Ramos (cell line): ENCODE measurements around the gene CALHM1.

Experiments
- in situ Hi-C: fragments of 300-500 bp; cut with MboI; formaldehyde crosslinking; loops from one replicate; pipeline ENCODE4 v1.14.3; 2022; ENCODE audit warnings: low sequenced_read_pairs; ENCODE audit not compliant: unreplicated experiment

The CALHM1 gene

DNA sequence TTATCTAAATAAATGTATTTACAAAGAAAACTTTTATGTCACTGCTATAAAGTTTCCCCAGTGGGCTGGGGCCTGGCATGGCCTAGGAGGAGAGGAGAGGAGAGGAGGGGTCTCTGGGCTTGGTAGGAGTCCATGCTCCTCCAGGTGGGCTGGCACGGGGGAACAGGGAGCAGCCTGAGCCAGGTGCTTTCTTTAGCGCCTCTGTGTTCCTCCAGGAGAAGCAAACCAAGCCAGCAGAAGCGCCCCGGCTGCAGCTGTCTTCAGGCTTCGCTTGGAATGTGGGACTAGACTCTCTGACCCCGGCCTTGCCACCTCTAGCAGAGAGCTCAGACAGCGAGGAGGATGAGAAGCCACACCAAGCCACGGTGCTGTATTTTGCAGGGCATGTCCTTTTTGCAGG lies 17.1 kb downstream of the CALHM1 start:
- in situ Hi-C loops: no loop called here

DNA sequence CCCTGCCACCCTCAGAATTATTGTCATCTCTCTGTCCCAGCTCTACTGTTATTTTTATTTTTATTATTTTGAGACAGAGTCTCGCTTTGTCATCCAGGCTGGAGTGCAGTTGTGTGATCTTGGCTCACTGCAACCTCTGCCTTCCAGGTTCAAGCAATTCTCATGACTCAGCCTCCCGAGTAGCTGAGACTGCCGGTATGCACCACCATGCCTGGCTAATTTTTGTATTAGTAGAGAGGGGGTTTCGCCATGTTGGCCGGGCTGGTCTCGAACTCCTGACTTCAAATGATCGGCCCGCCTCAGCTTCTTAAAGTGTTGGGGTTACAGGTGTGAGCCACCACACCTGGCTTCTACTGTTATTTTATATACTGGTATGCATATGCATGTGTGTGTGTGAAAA lies 17.5 kb downstream of the CALHM1 start:
- in situ Hi-C loops: no loop called here

DNA sequence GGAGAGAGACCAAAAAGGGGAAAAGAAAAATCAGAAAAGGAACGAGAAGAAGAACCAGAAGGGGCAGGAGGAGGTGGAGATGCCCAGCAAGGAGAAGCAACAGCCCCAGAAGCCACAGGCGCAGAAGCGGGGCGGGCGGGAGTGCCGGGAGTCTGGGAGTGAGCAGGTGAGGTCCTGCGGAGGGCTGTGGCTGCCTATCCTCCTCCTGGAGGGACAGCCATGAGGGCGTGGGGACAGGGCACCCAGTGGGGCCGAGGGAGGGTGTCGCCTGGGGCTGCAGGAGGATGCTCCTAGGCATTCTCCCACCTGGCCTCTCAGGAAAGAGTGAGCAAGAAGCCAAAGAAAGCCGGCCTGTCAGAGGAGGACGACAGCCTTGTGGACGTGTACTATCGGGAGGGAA lies 18.3 kb downstream of the CALHM1 start:
- in situ Hi-C loops: no loop called here

DNA sequence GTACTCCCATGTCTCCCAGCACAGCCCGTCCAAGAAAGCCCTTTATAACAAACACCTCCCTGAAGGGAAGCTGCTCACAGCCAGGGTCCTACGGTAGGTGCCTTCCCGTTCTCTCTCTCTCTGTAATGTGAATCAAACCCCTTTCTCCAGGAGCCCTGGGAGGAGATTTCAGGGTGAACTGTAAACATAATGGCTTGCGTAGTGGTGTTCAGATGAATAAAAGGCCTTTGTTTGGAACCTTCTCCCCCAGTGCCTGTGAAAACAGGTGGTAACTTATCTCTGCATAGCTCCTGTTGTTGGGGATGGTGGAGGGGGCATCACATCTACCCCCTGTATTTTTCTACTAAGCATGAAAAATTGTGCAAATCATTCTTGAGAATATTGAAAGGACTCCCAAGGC lies 18.9 kb downstream of the CALHM1 start:
- in situ Hi-C loops: no loop called here

DNA sequence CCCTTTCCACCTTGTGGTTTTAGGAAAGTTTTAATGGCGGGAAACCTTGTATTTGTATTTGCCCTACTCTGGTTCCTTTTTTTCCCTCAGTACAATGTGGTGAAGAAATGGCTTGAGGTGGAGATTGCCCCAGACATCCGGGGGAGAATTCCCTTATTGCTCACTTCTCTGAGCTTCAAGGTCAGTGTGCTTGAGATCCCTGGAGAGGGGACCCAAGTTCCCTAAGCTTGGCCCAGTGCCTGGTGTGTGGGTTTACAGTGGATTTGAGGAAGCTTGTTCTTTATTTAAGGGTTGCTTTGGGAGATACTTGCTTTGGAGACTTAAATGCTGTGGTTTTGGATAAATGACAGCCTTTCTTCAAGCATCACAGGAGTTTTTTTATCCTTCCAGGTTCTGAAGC lies 24.8 kb downstream of the CALHM1 start:
- in situ Hi-C loops: no loop called here

DNA sequence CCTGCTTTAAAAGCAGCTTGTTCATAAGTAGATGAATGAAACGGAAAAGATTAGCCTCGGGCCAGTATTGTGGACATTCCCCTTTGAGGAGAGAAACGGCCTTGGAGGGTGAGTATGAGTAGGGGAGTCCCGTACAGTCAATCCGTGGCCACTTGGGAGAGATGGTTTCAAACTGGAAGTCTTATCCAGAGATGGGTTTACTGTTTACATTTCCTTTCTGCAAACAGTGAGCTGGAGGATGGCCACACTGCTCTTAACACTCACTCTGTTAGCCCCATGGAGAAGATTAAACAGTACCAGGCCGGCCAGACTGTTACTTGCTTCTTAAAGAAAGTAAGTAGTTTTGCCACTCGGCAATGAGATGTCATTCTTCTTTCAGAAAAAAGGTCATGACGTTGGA lies 26.8 kb downstream of the CALHM1 start:
- in situ Hi-C loops: no loop called here

DNA sequence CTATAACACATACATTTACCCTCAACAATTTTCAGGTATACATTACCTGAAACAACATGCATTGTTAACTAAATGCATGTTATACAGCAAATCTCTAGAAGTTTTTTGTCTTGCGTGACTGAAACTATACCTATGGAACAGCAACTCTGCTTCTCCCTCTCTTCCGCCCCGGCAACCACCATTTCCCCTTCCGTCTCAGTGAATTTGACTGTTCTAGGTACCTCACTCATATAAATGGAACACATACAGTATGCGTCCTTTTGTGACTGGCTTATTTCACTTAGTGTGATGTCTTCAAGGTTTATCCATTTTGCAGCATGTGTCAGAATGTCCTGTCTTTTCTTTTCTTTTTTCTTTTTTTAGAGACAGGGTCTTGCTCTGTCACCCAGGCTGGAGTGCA lies 29.1 kb downstream of the CALHM1 start:
- in situ Hi-C loops: no loop called here

DNA sequence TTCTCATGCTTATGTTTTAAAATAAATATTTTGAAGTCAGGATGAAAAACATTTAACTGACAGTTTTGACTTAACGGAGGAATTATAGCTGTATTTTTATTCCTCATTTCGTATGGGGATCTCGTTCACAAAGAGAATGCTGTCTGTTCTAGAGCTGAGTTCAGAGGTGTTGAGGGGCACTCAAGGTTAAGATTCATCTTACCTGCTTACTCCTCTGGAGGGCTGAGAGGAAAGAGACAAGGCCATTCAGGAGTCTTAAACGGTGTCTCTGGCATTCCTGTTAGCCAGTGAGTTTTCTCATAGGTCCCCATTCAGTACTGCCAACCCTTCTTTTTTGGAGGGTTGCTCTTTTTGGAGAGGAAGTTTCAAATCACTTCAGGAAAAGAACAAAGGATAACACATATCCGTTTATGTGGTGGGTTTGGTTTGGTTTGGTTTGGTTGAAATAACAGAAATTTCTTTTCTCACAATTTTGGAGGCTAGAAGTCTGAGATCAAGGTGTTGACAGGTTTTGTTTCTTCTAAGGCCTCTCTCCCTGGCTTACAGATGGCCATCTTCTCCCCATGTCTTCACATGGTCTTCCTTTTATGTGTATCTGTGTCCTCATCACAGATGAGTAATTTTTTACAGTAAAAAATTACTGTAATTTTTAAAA lies 29.6 kb downstream of the CALHM1 start:
- in situ Hi-C loops: no loop called here

- in situ Hi-C loops: no loop called here
Observed at GRCh38 chr10:103427866-103428265, 30.8 kb downstream of the CALHM1 start.

DNA sequence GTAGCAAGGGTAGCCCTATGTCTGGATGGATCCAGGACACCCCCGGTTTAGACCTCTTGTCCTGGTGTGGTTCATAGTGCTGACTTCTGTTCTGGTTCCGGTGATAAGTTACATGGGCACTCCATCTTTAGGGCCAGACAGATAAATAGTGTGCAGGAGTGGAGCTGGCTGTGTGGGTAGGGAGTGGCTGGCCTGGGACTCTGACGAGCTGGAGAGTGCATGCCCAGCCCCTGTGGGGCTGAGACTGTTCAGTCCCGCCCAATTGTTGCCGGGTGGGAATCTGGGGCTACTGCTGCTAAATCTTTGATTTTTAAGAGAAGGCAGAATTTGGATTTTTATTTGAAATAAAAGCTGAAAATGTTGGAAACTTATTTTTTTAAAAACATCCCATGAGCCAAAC lies 35.0 kb downstream of the CALHM1 start:
- in situ Hi-C loops: no loop called here

DNA sequence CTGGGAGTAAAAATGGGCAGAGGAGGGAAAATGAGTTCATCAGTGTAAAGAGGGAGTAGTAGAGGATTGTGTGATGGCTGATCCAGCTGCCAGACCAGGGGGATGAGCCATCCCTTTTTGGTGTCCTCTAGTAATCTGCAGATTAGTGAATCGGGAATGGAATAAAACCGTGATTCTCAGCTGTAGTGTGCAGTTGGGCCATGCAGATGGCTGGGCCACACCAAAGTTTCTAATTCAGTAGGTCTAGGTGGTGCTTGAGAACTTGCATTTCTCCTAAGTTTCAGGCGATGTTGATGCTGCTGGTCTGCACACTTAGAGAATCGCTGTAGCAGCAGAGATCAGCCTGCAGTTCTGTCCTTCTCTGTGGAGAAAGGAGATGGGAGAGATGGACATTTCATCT lies 39.6 kb downstream of the CALHM1 start:
- in situ Hi-C loops: loop anchor here (5.0 kb wide), 1 partner anchor 58 kb away; the partner anchor contains the start of gene CALHM3

DNA sequence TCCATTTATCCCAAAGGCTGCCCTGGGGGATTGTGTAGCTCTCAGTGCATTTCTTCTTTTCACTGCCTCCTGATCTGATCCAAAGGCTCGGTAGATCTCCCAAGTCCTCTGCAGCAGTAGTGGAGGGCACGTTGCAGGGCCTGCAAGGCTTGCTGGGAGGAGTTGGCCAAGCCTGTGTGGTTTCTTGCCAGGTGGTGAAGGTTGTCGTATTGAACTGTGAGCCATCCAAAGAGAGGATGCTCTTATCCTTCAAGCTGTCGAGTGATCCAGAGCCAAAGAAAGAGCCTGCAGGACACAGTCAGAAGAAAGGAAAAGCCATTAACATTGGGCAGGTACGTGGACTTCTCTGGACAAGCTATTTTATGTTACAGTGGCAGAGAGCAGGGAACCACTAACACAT lies 41.1 kb downstream of the CALHM1 start:
- in situ Hi-C loops: loop anchor here (5.0 kb wide), 1 partner anchor 60 kb away; the partner anchor contains the start of gene CALHM3

- in situ Hi-C loops: loop anchor here (5.0 kb wide), 1 partner anchor 60 kb away; the partner anchor contains the start of gene CALHM3
Observed at GRCh38 chr10:103417148-103417469, 41.6 kb downstream of the CALHM1 start.

- in situ Hi-C loops: loop anchor here (5.0 kb wide), 1 partner anchor 61 kb away; the partner anchor contains the start of gene CALHM3
Observed at GRCh38 chr10:103416436-103417147, 42.1 kb downstream of the CALHM1 start.

- in situ Hi-C loops: loop anchor here (5.0 kb wide), 1 partner anchor 62 kb away; the partner anchor contains the start of gene CALHM3
Observed at GRCh38 chr10:103415581-103415980, 43.1 kb downstream of the CALHM1 start.

GRCh38 chr10:103413564-103413963 lies 45.1 kb downstream of the CALHM1 start:
- in situ Hi-C loops: no loop called here
